Motor neuron (in vitro differentiated cells): ENCODE measurements around the gene TAC4. TPM values are rescaled to one million over a fixed set of nuclear protein-coding genes. Genes with fewer than 3 reads are reported as not detected.
"Not testable (repeated sequence)": the region's sequence is repeated elsewhere in the genome, so short reads cannot be mapped to it uniquely, and the experiment has no call there.

Experiments
- ATAC-seq, 8 experiments: fragments of 200-7000 bp; cut with Tn5 transposase; replicated peaks in 6 of 8; 2 replicates each; pipeline ENCODE4 v1.8.0; 2021; ENCODE audit warnings: mild to moderate bottlenecking in 8 of 8, moderate library complexity in 8 of 8
- H3K27ac ChIP-seq, 2 donors: fragments of 250-450 bp; sonication (Bioruptor Pico); 2 replicates each; pipeline ENCODE4 v1.9.0; 2021; ENCODE audit warnings: antibody characterized with exemption in 2 of 2, mild to moderate bottlenecking in 2 of 2, moderate library complexity in 1 of 2
- H3K4me1 ChIP-seq, 2 donors: fragments of 250-450 bp; sonication (Bioruptor Pico); replicated peaks in 1 of 2; 2 replicates each; pipeline ENCODE4 v1.6.1; 2021; ENCODE audit warnings: antibody characterized with exemption in 2 of 2, mild to moderate bottlenecking in 2 of 2, moderate library complexity in 1 of 2
- H3K4me3 ChIP-seq, 5 donors: fragments of 250-450 bp; sonication (Bioruptor Pico); 2 replicates each; pipeline ENCODE4 v1.9.0; 2021; ENCODE audit warnings: antibody characterized with exemption in 5 of 5, mild to moderate bottlenecking in 5 of 5, moderate library complexity in 4 of 5
- WGBS, 10 experiments: fragments of 450-650 bp; shearing (Covaris generic); methylation state at CpG; one replicate each; pipeline ENCODE4 v1.0.0; 2022; 5-methylcytosine and 5-hydroxymethylcytosine counted together
- in situ Hi-C, 9 experiments: fragments of 400-800 bp; cut with MboI; loops; one replicate each; pipeline ENCODE4 v1.15.0; 2021; ENCODE audit warnings: low sequenced_read_pairs in 9 of 9, low pct_unique_long_range_greater_than_20kb in 2 of 9; ENCODE audit not compliant: unreplicated experiment in 9 of 9
- total RNA-seq, 8 experiments: library from RNA; unstranded; fragments of 300-600 nt; gene quantifications; 2 replicates each; pipeline versions ENCODE4 v1.2.3 to v1.2.4, GENCODE V29; 2022

TAC4 gene
- total RNA-seq, 8 experiments from 2014 or later = 0.49 to 1.0 TPM; not detected in 6

- in situ Hi-C loops = loop anchor here in 1 of 9 experiments (25.0 kb wide), 1 partner anchor 273 kb away; no protein-coding TSS in a partner anchor
- no peaks in the 10 kb centered on the region for H3K4me1 ChIP-seq
- no peak overlapping the region for H3K27ac ChIP-seq
- 50 to 100% (median 96%) methylated on average over 1 to 7 of the region's 7 CpGs; no CpG with 5 or more reads in 1 of the 10 experiments for WGBS, 10 experiments
- ATAC-seq = no peak
- no peak overlapping the region for H3K4me3 ChIP-seq
These were observed 12.4 kb downstream of the TAC4 start for GRCh38 chr17:49835472-49835871.

GRCh38 chr17:49834118-49834743 lies 13.6 kb downstream of the TAC4 start:
- no peak for ATAC-seq
- Histone ChIP-seq H3K27ac (no peak overlapping the region), H3K4me1 (no peaks in the 10 kb centered on the region), H3K4me3 (no peak overlapping the region)
- WGBS, 10 experiments = 86 to 100% (median 94%) methylated on average over 1 to 12 of the region's 19 CpGs; no CpG with 5 or more reads in 3 of the 10 experiments
- in situ Hi-C loops = loop anchor here in 1 of 9 experiments (25.0 kb wide), 1 partner anchor 272 kb away; no protein-coding TSS in a partner anchor

- 60 to 98% (median 92%) methylated on average over 1 to 7 of the region's 7 CpGs; no CpG with 5 or more reads in 1 of the 10 experiments for WGBS, 10 experiments
- no peaks in the 10 kb centered on the region for H3K4me1 ChIP-seq
- H3K4me3 ChIP-seq = no peak overlapping the region
- in situ Hi-C loops = loop anchor here in 1 of 9 experiments (25.0 kb wide), 1 partner anchor 271 kb away; no protein-coding TSS in a partner anchor
- ATAC-seq = no peak
- H3K27ac ChIP-seq = no peak overlapping the region
These were observed 14.8 kb downstream of the TAC4 start for GRCh38 chr17:49832840-49833599.

- H3K4me3 ChIP-seq = no peak overlapping the region
- WGBS, 10 experiments = 21 to 100% (median 82%) methylated on average over 1 of the region's 1 CpG; no CpG with 5 or more reads in 2 of the 10 experiments
- H3K4me1 ChIP-seq = no peaks in the 10 kb centered on the region
- no peak for ATAC-seq
- no peak overlapping the region for H3K27ac ChIP-seq
- in situ Hi-C loops = loop anchor here in 1 of 9 experiments (25.0 kb wide), 1 partner anchor 268 kb away; no protein-coding TSS in a partner anchor
These were observed 17.3 kb downstream of the TAC4 start for GRCh38 chr17:49830605-49831004.

GRCh38 chr17:49829026-49829425 lies 18.8 kb downstream of the TAC4 start:
- no peaks in the 10 kb centered on the region for H3K4me1 ChIP-seq
- H3K27ac ChIP-seq = no peak overlapping the region
- no peak for ATAC-seq
- no peak overlapping the region for H3K4me3 ChIP-seq
- WGBS, 10 experiments = 20 to 100% (median 83%) methylated on average over 1 to 2 of the region's 2 CpGs; no CpG with 5 or more reads in 4 of the 10 experiments
- in situ Hi-C loops = loop anchor here in 1 of 9 experiments (25.0 kb wide), 1 partner anchor 267 kb away; no protein-coding TSS in a partner anchor

GRCh38 chr17:49828325-49828724 lies 19.5 kb downstream of the TAC4 start:
- in situ Hi-C loops = loop anchor here in 1 of 9 experiments (25.0 kb wide), 1 partner anchor 266 kb away; no protein-coding TSS in a partner anchor
- not testable (repeated sequence) for ATAC-seq, H3K27ac ChIP-seq, H3K4me3 ChIP-seq, H3K4me1 ChIP-seq
- WGBS, 10 experiments = 40 to 88% (median 83%) methylated on average over 1 to 2 of the region's 2 CpGs; no CpG with 5 or more reads in 4 of the 10 experiments

- in situ Hi-C loops = loop anchor here in 1 of 9 experiments (25.0 kb wide), 1 partner anchor 263 kb away; no protein-coding TSS in a partner anchor
- WGBS, 10 experiments = 40 to 100% (median 100%) methylated on average over 1 to 2 of the region's 2 CpGs; no CpG with 5 or more reads in 3 of the 10 experiments
- Histone ChIP-seq H3K27ac (no peak overlapping the region), H3K4me1 (no peaks in the 10 kb centered on the region), H3K4me3 (no peak overlapping the region)
- ATAC-seq = no peak
These were observed 22.2 kb downstream of the TAC4 start for GRCh38 chr17:49825645-49826044.

GRCh38 chr17:49823614-49824013 lies 24.3 kb downstream of the TAC4 start:
- in situ Hi-C loops = no loop called here

GRCh38 chr17:49822829-49823228 lies 25.0 kb downstream of the TAC4 start:
- peak in 3 of 8 experiments; percentile 38 to 98 (median 97) for ATAC-seq
- no peak overlapping the region for H3K4me3 ChIP-seq
- in situ Hi-C loops = no loop called here
- WGBS, 10 experiments = 0 to 100% (median 80%) methylated on average over 1 to 2 of the region's 2 CpGs
- H3K4me1 ChIP-seq = no peaks in the 10 kb centered on the region
- no peak overlapping the region for H3K27ac ChIP-seq

More at GRCh38 chr17:49823614-49824013, 24.3 kb downstream of the TAC4 start:
- 50 to 100% (median 93%) methylated on average over 1 to 2 of the region's 2 CpGs for WGBS, 10 experiments
- Histone ChIP-seq H3K4me3 (no peak overlapping the region), H3K4me1 (no peaks in the 10 kb centered on the region), H3K27ac (no peak overlapping the region)
- no peak for ATAC-seq

GRCh38 chr17:49821916-49822315 lies 26.0 kb downstream of the TAC4 start:
- ATAC-seq = no peak
- Histone ChIP-seq H3K4me3 (no peak overlapping the region), H3K4me1 (peaks cover 0 to 4% of the 10 kb centered on the region in 2 donors), H3K27ac (no peak overlapping the region)
- 100% methylated on average over 1 of the region's 1 CpG; no CpG with 5 or more reads in 4 of the 10 experiments for WGBS, 10 experiments
- in situ Hi-C loops = no loop called here

GRCh38 chr17:49821466-49821865 lies 26.4 kb downstream of the TAC4 start:
- in situ Hi-C loops = no loop called here
- Histone ChIP-seq H3K27ac (no peak overlapping the region), H3K4me1 (peaks cover 2 to 8% of the 10 kb centered on the region in 2 donors), H3K4me3 (no peak overlapping the region)
- 80 to 100% (median 100%) methylated on average over 1 to 2 of the region's 2 CpGs; no CpG with 5 or more reads in 4 of the 10 experiments for WGBS, 10 experiments
- no peak for ATAC-seq

GRCh38 chr17:49820773-49821172 lies 27.1 kb downstream of the TAC4 start:
- WGBS, 10 experiments = 100% methylated on average over 1 of the region's 1 CpG; no CpG with 5 or more reads in 6 of the 10 experiments
- in situ Hi-C loops = no loop called here
- Histone ChIP-seq H3K4me1 (peaks cover 9% of the 10 kb centered on the region in 2 donors), H3K27ac (no peak overlapping the region), H3K4me3 (no peak overlapping the region)
- ATAC-seq = no peak

GRCh38 chr17:49819651-49820050 lies 28.2 kb downstream of the TAC4 start:
- in situ Hi-C loops = no loop called here
- ATAC-seq = no peak
- Histone ChIP-seq H3K27ac (no peak overlapping the region), H3K4me1 (peaks cover 13 to 17% of the 10 kb centered on the region in 2 donors), H3K4me3 (no peak overlapping the region)
- 77 to 100% (median 100%) methylated on average over 1 to 2 of the region's 2 CpGs for WGBS, 10 experiments
